Measurements from ENCODE around the gene WDR93.
A peak's percentile ranks its signal among the peaks of the same experiment; 100 is the strongest.
"Not testable (repeated sequence)": the region's sequence is repeated elsewhere in the genome, so short reads cannot be mapped to it uniquely, and the experiment has no call there.

WDR93 gene

DNA sequence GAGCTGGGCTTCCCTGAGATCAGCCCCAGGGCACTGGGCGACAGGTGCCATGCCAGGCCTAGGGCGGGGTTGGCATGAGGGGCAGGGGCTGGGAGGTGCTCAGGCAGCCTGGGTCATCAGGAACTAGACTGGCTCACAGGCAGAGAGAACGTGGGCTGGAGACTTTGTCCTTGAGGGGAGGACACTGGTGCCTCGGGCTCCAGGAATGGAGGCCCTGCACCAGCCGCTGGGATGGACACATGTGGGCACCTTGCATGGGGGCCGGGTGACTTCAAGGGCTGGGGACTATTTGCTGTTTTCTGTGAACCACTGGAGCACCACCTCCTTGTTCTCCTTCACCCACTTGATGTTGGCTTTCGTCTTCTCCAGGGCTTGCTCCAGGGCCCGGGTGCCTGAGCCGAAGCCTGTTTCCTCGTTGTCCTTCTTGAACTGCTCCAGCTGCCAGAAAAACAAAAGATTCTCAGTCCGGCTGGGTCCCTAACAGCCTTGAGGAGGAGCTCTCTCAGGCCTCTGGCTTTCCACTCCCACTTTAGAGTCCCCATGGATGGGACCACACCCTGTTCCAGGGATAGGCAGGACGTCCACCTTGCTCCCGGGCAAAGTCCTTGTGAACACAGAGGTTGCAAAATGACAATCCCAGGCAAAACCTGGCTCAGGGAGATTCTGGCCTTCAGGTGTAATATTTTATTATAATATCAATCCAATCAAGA lies 94.6 kb downstream of the WDR93 start:
- Histone ChIP-seq H3K4ac (ENCODE audit: low read depth, low read length) (no peak overlapping the region), H3K79me1 (ENCODE audit: low read length) (no peaks in the 10 kb centered on the region), H4K8ac (ENCODE audit: low read depth, low read length) (no peak overlapping the region), H2BK15ac (replicated peaks; ENCODE audit: low read depth) (no peak overlapping the region), H4K5ac (ENCODE audit: low read length) (no peak overlapping the region), H3K9ac (ENCODE audit: low read length) (no peak overlapping the region), H3K4me1 (ENCODE audit: control insufficient read depth, low read depth, low read length) (peaks cover 22% of the 10 kb centered on the region), H3K27me3 (ENCODE audit: insufficient read depth, low read length, poor library complexity) (no peaks in the 10 kb centered on the region), H2BK120ac (ENCODE audit: low read depth, low read length) (no peak overlapping the region), H3K56ac (ENCODE audit: low read length) (peak overlapping the region; percentile 20), H3K23ac (ENCODE audit: low read length) (no peak overlapping the region), H3K18ac (ENCODE audit: low read length) (peak overlapping the region; percentile 52), H2AK5ac (ENCODE audit: low read length) (no peak overlapping the region), H2BK5ac (ENCODE audit: low read length) (no peak overlapping the region), H3K27ac (ENCODE audit: low read depth, low read length) (no peak overlapping the region), H3K79me2 (ENCODE audit: control insufficient read depth, insufficient read depth, low read length) (no peaks in the 10 kb centered on the region), H3K4me3 (ENCODE audit: low read length) (no peak overlapping the region), H3K36me3 (ENCODE audit: control insufficient read depth, insufficient read depth, low read length) (no peaks in the 10 kb centered on the region), H3K4me2 (ENCODE audit: low read length) (no peak overlapping the region)
- WGBS (ENCODE audit: extremely low coverage, insufficient coverage, low lambda C conversion rate): no CpG with 5 or more reads among the region's 13 CpGs
- no peak for DNase-seq

DNA sequence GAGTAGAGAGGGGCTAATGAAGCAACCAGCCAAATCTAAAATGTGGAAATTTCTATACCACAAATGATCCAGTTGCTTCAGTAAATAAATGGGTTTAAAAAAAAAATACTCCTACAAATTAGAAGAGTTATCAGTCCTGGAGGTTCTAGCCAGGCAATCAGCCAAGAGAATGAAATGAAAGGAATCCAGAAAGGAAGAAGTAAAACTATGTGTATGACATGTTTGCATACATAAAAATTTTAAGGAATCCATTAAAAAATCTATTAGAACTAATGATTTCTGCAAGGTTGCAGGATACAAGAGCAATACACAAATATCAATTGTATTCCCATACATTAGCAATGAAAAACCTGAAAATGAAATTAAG lies 95.1 kb downstream of the WDR93 start:
- Histone ChIP-seq H4K8ac (ENCODE audit: low read depth, low read length) (no peak overlapping the region), H2BK15ac (replicated peaks; ENCODE audit: low read depth) (no peak overlapping the region), H3K23ac (ENCODE audit: low read length) (no peak overlapping the region), H2BK120ac (ENCODE audit: low read depth, low read length) (no peak overlapping the region), H2BK5ac (ENCODE audit: low read length) (no peak overlapping the region), H3K4me2 (ENCODE audit: low read length) (no peak overlapping the region), H4K5ac (ENCODE audit: low read length) (no peak overlapping the region), H3K27me3 (ENCODE audit: insufficient read depth, low read length, poor library complexity) (no peaks in the 10 kb centered on the region), H3K4me1 (ENCODE audit: control insufficient read depth, low read depth, low read length) (peaks cover 21% of the 10 kb centered on the region), H3K4me3 (ENCODE audit: low read length) (no peak overlapping the region), H2AK5ac (ENCODE audit: low read length) (no peak overlapping the region), H3K9ac (ENCODE audit: low read length) (no peak overlapping the region), H3K79me2 (ENCODE audit: control insufficient read depth, insufficient read depth, low read length) (no peaks in the 10 kb centered on the region), H3K79me1 (ENCODE audit: low read length) (no peaks in the 10 kb centered on the region), H3K56ac (ENCODE audit: low read length) (no peak overlapping the region), H3K36me3 (ENCODE audit: control insufficient read depth, insufficient read depth, low read length) (no peaks in the 10 kb centered on the region), H3K18ac (ENCODE audit: low read length) (no peak overlapping the region), H3K27ac (ENCODE audit: low read depth, low read length) (no peak overlapping the region), H3K4ac (ENCODE audit: low read depth, low read length) (no peak overlapping the region)
- DNase-seq: no peak

DNA sequence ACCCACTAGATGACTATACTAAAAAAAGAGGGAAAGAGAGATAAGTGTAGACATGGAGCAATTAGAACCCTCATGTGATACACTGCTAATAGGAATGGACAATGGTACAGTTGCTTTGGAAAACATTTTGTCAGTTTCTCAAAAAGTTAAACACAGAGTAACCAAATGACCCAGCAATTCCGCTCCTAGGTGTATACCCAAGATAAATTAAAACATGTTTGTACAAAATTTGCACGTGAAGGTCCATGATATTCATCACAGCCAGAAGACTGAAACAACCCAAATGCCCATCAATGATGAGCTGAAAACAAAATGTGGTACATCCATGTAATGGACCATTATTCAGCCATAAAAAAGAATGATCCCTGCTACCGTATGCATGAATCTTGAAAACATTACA lies 97.3 kb downstream of the WDR93 start:
- Histone ChIP-seq H2AK5ac (ENCODE audit: low read length) (no peak overlapping the region), H4K8ac (ENCODE audit: low read depth, low read length) (no peak overlapping the region), H3K79me1 (ENCODE audit: low read length) (no peaks in the 10 kb centered on the region), H3K36me3 (ENCODE audit: control insufficient read depth, insufficient read depth, low read length) (no peaks in the 10 kb centered on the region), H3K56ac (ENCODE audit: low read length) (no peak overlapping the region), H3K9ac (ENCODE audit: low read length) (no peak overlapping the region), H3K4ac (ENCODE audit: low read depth, low read length) (no peak overlapping the region), H3K27me3 (ENCODE audit: insufficient read depth, low read length, poor library complexity) (no peaks in the 10 kb centered on the region), H2BK5ac (ENCODE audit: low read length) (no peak overlapping the region), H3K4me2 (ENCODE audit: low read length) (no peak overlapping the region), H3K23ac (ENCODE audit: low read length) (no peak overlapping the region), H2BK120ac (ENCODE audit: low read depth, low read length) (no peak overlapping the region), H3K4me1 (ENCODE audit: control insufficient read depth, low read depth, low read length) (peaks cover 13% of the 10 kb centered on the region), H3K27ac (ENCODE audit: low read depth, low read length) (no peak overlapping the region), H3K4me3 (ENCODE audit: low read length) (no peak overlapping the region), H2BK15ac (replicated peaks; ENCODE audit: low read depth) (no peak overlapping the region), H3K79me2 (ENCODE audit: control insufficient read depth, insufficient read depth, low read length) (no peaks in the 10 kb centered on the region), H4K5ac (ENCODE audit: low read length) (no peak overlapping the region), H3K18ac (ENCODE audit: low read length) (no peak overlapping the region)
- DNase-seq: no peak
- no CpG with 5 or more reads among the region's 3 CpGs for WGBS (ENCODE audit: extremely low coverage, insufficient coverage, low lambda C conversion rate)

DNA sequence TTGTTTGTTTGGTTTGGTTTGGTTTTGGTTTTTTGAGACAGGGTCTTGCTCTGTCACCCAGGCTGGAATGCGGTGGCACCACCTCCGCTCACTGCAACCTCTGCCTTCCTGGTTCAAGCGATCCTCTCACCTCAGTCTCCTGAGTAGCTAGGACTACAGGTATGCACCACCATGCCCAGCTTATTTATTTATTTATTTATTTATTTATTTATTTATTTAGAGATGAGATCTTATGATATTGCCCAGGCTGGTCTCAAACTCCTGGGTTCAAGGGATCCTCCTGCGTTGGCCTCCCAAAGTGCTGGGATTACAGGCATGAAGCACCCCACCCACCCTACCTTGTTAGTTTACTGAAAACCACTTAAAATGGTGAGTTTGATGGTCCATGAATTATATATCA lies 98.0 kb downstream of the WDR93 start:
- DNase-seq: not testable (repeated sequence)

DNA sequence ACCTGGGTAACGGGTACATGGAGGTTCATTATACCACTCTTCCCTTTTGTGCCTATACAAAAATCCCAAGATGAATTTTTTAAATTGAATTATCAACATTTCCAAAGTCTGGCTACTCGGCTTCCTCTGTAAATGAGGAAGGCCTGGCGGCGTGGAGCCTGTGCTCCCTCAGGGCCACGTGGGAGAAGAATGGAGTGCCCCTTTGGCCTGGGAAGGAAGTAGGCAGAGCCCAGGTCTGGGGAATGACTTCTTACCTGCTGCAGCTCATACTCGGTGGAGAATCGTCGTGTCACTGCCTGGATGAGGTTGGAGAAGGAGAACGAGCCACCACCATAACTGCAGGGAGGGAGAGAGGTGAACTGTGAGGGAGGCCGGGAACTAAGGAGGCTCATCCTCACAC lies 99.6 kb downstream of the WDR93 start:
- no CpG with 5 or more reads among the region's 10 CpGs for WGBS (ENCODE audit: extremely low coverage, insufficient coverage, low lambda C conversion rate)
- H3K9ac ChIP-seq (ENCODE audit: low read length): no peak overlapping the region
- H2BK120ac ChIP-seq (ENCODE audit: low read depth, low read length): no peak overlapping the region
- no peaks in the 10 kb centered on the region for H3K36me3 ChIP-seq (ENCODE audit: control insufficient read depth, insufficient read depth, low read length)
- H3K56ac ChIP-seq (ENCODE audit: low read length): no peak overlapping the region
- no peak for DNase-seq
- H3K18ac ChIP-seq (ENCODE audit: low read length): no peak overlapping the region
- no peak overlapping the region for H4K8ac ChIP-seq (ENCODE audit: low read depth, low read length)
- H2AK5ac ChIP-seq (ENCODE audit: low read length): no peak overlapping the region
- H3K79me2 ChIP-seq (ENCODE audit: control insufficient read depth, insufficient read depth, low read length): no peaks in the 10 kb centered on the region
- H3K27me3 ChIP-seq (ENCODE audit: insufficient read depth, low read length, poor library complexity): no peaks in the 10 kb centered on the region
- no peak overlapping the region for H3K27ac ChIP-seq (ENCODE audit: low read depth, low read length)
- H2BK15ac ChIP-seq (replicated peaks; ENCODE audit: low read depth): no peak overlapping the region
- H3K4me3 ChIP-seq (ENCODE audit: low read length): no peak overlapping the region
- no peak overlapping the region for H3K4ac ChIP-seq (ENCODE audit: low read depth, low read length)
- no peak overlapping the region for H4K5ac ChIP-seq (ENCODE audit: low read length)
- no peaks in the 10 kb centered on the region for H3K4me1 ChIP-seq (ENCODE audit: control insufficient read depth, low read depth, low read length)
- H3K23ac ChIP-seq (ENCODE audit: low read length): no peak overlapping the region
- H3K79me1 ChIP-seq (ENCODE audit: low read length): no peaks in the 10 kb centered on the region
- no peak overlapping the region for H3K4me2 ChIP-seq (ENCODE audit: low read length)
- H2BK5ac ChIP-seq (ENCODE audit: low read length): no peak overlapping the region

More for the DNA sequence above, 98.0 kb downstream of the WDR93 start:
- not testable (repeated sequence) for H2BK5ac ChIP-seq (ENCODE audit: low read length); H3K4me3 ChIP-seq (ENCODE audit: low read length); H2BK15ac ChIP-seq (replicated peaks; ENCODE audit: low read depth); H4K5ac ChIP-seq (ENCODE audit: low read length); H3K18ac ChIP-seq (ENCODE audit: low read length); H3K4ac ChIP-seq (ENCODE audit: low read depth, low read length); H3K79me2 ChIP-seq (ENCODE audit: control insufficient read depth, insufficient read depth, low read length); H4K8ac ChIP-seq (ENCODE audit: low read depth, low read length); H3K9ac ChIP-seq (ENCODE audit: low read length); H3K56ac ChIP-seq (ENCODE audit: low read length); H3K27me3 ChIP-seq (ENCODE audit: insufficient read depth, low read length, poor library complexity); H2BK120ac ChIP-seq (ENCODE audit: low read depth, low read length); H3K4me2 ChIP-seq (ENCODE audit: low read length); H2AK5ac ChIP-seq (ENCODE audit: low read length); H3K27ac ChIP-seq (ENCODE audit: low read depth, low read length); H3K23ac ChIP-seq (ENCODE audit: low read length); H3K36me3 ChIP-seq (ENCODE audit: control insufficient read depth, insufficient read depth, low read length); H3K79me1 ChIP-seq (ENCODE audit: low read length); H3K4me1 ChIP-seq (ENCODE audit: control insufficient read depth, low read depth, low read length)
- no CpG with 5 or more reads among the region's 4 CpGs for WGBS (ENCODE audit: extremely low coverage, insufficient coverage, low lambda C conversion rate)

DNA sequence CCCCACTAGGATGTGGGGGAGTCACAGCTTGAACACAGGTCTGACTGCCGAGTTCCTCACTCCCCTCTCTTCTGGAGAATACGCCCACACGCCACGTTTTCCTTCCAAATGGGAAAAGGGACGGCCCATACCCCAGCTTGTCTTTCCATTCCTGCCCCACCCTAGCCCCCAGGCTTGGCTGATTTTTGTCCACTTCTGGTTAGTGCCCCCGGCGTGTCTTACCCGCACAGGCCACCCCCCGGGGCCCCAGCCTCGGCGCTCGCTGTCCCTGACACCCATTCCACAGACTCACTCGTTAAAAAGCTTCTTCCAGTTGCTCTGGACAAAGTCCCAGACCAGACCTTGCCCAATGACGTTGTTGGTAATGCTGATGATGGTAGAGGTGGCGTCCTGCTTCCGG lies 100.0 kb downstream of the WDR93 start:
- H2BK5ac ChIP-seq (ENCODE audit: low read length): no peak overlapping the region
- no peaks in the 10 kb centered on the region for H3K79me1 ChIP-seq (ENCODE audit: low read length)
- no peaks in the 10 kb centered on the region for H3K27me3 ChIP-seq (ENCODE audit: insufficient read depth, low read length, poor library complexity)
- no peak overlapping the region for H3K4me2 ChIP-seq (ENCODE audit: low read length)
- H3K56ac ChIP-seq (ENCODE audit: low read length): no peak overlapping the region
- H2BK15ac ChIP-seq (replicated peaks; ENCODE audit: low read depth): no peak overlapping the region
- no peaks in the 10 kb centered on the region for H3K36me3 ChIP-seq (ENCODE audit: control insufficient read depth, insufficient read depth, low read length)
- H3K9ac ChIP-seq (ENCODE audit: low read length): no peak overlapping the region
- H3K27ac ChIP-seq (ENCODE audit: low read depth, low read length): no peak overlapping the region
- H3K4me3 ChIP-seq (ENCODE audit: low read length): no peak overlapping the region
- DNase-seq: no peak
- H3K23ac ChIP-seq (ENCODE audit: low read length): no peak overlapping the region
- H2BK120ac ChIP-seq (ENCODE audit: low read depth, low read length): no peak overlapping the region
- H2AK5ac ChIP-seq (ENCODE audit: low read length): no peak overlapping the region
- no peak overlapping the region for H3K4ac ChIP-seq (ENCODE audit: low read depth, low read length)
- H3K4me1 ChIP-seq (ENCODE audit: control insufficient read depth, low read depth, low read length): no peaks in the 10 kb centered on the region
- no peaks in the 10 kb centered on the region for H3K79me2 ChIP-seq (ENCODE audit: control insufficient read depth, insufficient read depth, low read length)
- H4K5ac ChIP-seq (ENCODE audit: low read length): no peak overlapping the region
- no peak overlapping the region for H3K18ac ChIP-seq (ENCODE audit: low read length)
- no peak overlapping the region for H4K8ac ChIP-seq (ENCODE audit: low read depth, low read length)
- no CpG with 5 or more reads among the region's 16 CpGs for WGBS (ENCODE audit: extremely low coverage, insufficient coverage, low lambda C conversion rate)
